OCI-LY1 (cell line): Measurements from ENCODE around the gene DENND1A.

Experiments
- H2AFZ ChIP-seq: fragments of 200-600 bp; sonication (generic), shearing (Covaris generic); 2 replicates; pipeline ENCODE4 v1.6.0; 2014; ENCODE audit warnings: antibody characterized with exemption, mild to moderate bottlenecking, low read length
- H3F3A ChIP-seq: fragments of 200-600 bp; sonication (generic), shearing (Covaris generic); 2 replicates; pipeline ENCODE4 v1.6.0; 2014; ENCODE audit warnings: mild to moderate bottlenecking, antibody characterized with exemption, low read length, moderate library complexity; ENCODE audit not compliant: insufficient read depth
- H3K27ac ChIP-seq: fragments of 200-600 bp; sonication (generic); 2 replicates; pipeline ENCODE4 v1.5.1; 2014; ENCODE audit warnings: low read length, mixed run types, mild to moderate bottlenecking, low read depth; ENCODE audit not compliant: poor library complexity, severe bottlenecking
- H3K27me3 ChIP-seq: fragments of 200-600 bp; sonication (generic); 2 replicates; pipeline ENCODE4 v1.6.0; 2014; ENCODE audit warnings: antibody characterized with exemption, mild to moderate bottlenecking, low read length, moderate library complexity; ENCODE audit not compliant: insufficient read depth
- H3K36me3 ChIP-seq: fragments of 200-600 bp; sonication (generic); 2 replicates; pipeline ENCODE4 v1.6.1; 2014; ENCODE audit warnings: mild to moderate bottlenecking, antibody characterized with exemption, low read length, moderate library complexity, mixed read lengths; ENCODE audit not compliant: insufficient read depth
- H3K4me1 ChIP-seq: fragments of 200-600 bp; sonication (generic); 2 replicates; pipeline ENCODE4 v1.5.1; 2014; ENCODE audit warnings: mild to moderate bottlenecking, low read length, moderate library complexity; ENCODE audit not compliant: insufficient read depth, severe bottlenecking
- H3K4me2 ChIP-seq: fragments of 200-600 bp; sonication (generic), shearing (Covaris generic); 2 replicates; pipeline ENCODE4 v1.6.1; 2014; ENCODE audit warnings: low read length
- H3K4me3 ChIP-seq: fragments of 200-600 bp; sonication (generic); 2 replicates; pipeline ENCODE4 v1.5.1; 2014; ENCODE audit warnings: low read length, low read depth, mild to moderate bottlenecking, mixed read lengths; ENCODE audit not compliant: poor library complexity, severe bottlenecking
- H3K79me2 ChIP-seq: fragments of 200-600 bp; shearing (Covaris generic); 2 replicates; pipeline ENCODE4 v1.6.1; 2016; ENCODE audit warnings: mixed run types, low read length, mixed read lengths; ENCODE audit not compliant: insufficient read depth
- H3K9ac ChIP-seq: fragments of 200-600 bp; sonication (generic), shearing (Covaris generic); 2 replicates; pipeline ENCODE4 v1.6.1; 2014; ENCODE audit warnings: mild to moderate bottlenecking, low read length, mixed read lengths
- H3K9me2 ChIP-seq: fragments of 200-600 bp; sonication (generic), shearing (Covaris generic); 2 replicates; pipeline ENCODE4 v1.6.1; 2014; ENCODE audit warnings: low read depth, mild to moderate bottlenecking, low read length, mixed read lengths
- H3K9me3 ChIP-seq: fragments of 200-600 bp; shearing (Covaris generic); 2 replicates; pipeline ENCODE4 v1.6.1; 2014; ENCODE audit warnings: low read length, mixed read lengths
- H4K20me1 ChIP-seq: fragments of 200-600 bp; sonication (generic), shearing (Covaris generic); 2 replicates; pipeline ENCODE4 v1.6.0; 2016; ENCODE audit warnings: mild to moderate bottlenecking, low read length; ENCODE audit not compliant: insufficient read depth
- CTCF ChIP-seq: fragments of 200-600 bp; sonication (generic), shearing (Covaris generic); IDR thresholded peaks from 2 replicates; pipeline ENCODE4 v1.5.1; 2017; ENCODE audit warnings: mild to moderate bottlenecking, antibody characterized with exemption, low read length, moderate library complexity, mixed read lengths
- EZH2 ChIP-seq: fragments of 200-600 bp; sonication (generic), shearing (Covaris generic); IDR thresholded peaks from 2 replicates; pipeline ENCODE4 v1.8.0; 2017; ENCODE audit warnings: borderline replicate concordance, mixed run types, mild to moderate bottlenecking, antibody characterized with exemption, low read length, moderate library complexity, mixed read lengths

The DENND1A gene

GRCh38 chr9:123651871-123652270 is 278.1 kb downstream of the DENND1A start:
- Histone ChIP-seq H3K4me3 (no peak overlapping the region), H3K9me3 (peaks cover 5% of the 10 kb centered on the region), H2AFZ (no peak overlapping the region), H3K9me2 (no peaks in the 10 kb centered on the region), H3K27me3 (no peaks in the 10 kb centered on the region), H3K9ac (no peak overlapping the region), H3K36me3 (peaks cover 22% of the 10 kb centered on the region), H3F3A (no peaks in the 10 kb centered on the region), H3K79me2 (no peaks in the 10 kb centered on the region), H3K4me1 (no peaks in the 10 kb centered on the region), H4K20me1 (no peaks in the 10 kb centered on the region), H3K27ac (no peak overlapping the region), H3K4me2 (no peak overlapping the region)
- TF ChIP-seq CTCF = no peak
- TF ChIP-seq EZH2 = no peak

- Histone ChIP-seq H2AFZ (no peak overlapping the region), H3K4me1 (no peaks in the 10 kb centered on the region), H3K79me2 (no peaks in the 10 kb centered on the region), H4K20me1 (no peaks in the 10 kb centered on the region), H3K27me3 (no peaks in the 10 kb centered on the region), H3F3A (no peaks in the 10 kb centered on the region), H3K9me3 (peaks cover 5% of the 10 kb centered on the region), H3K36me3 (peaks cover 22% of the 10 kb centered on the region), H3K9me2 (no peaks in the 10 kb centered on the region), H3K4me2 (no peak overlapping the region), H3K27ac (no peak overlapping the region), H3K4me3 (no peak overlapping the region), H3K9ac (no peak overlapping the region)
- TF ChIP-seq CTCF = no peak
- no peak for TF ChIP-seq EZH2
These were observed 278.7 kb downstream of the DENND1A start for GRCh38 chr9:123651273-123651672.

- no peaks in the 10 kb centered on the region for H3F3A ChIP-seq
These were observed 280.0 kb downstream of the DENND1A start for GRCh38 chr9:123649909-123650308.

More at GRCh38 chr9:123649909-123650308, 280.0 kb downstream of the DENND1A start:
- Histone ChIP-seq H3K9ac (no peak overlapping the region), H3K9me3 (peaks cover 5% of the 10 kb centered on the region), H3K27ac (no peak overlapping the region), H4K20me1 (no peaks in the 10 kb centered on the region), H2AFZ (no peak overlapping the region), H3K4me1 (no peaks in the 10 kb centered on the region), H3K36me3 (peaks cover 22% of the 10 kb centered on the region), H3K4me2 (no peak overlapping the region), H3K79me2 (no peaks in the 10 kb centered on the region), H3K9me2 (no peaks in the 10 kb centered on the region), H3K4me3 (no peak overlapping the region), H3K27me3 (no peaks in the 10 kb centered on the region)
- TF ChIP-seq CTCF (no peak), EZH2 (no peak)
